NCI-H187 treated with DMSO at 0.1 percent for 48 hours (cell line): ENCODE data around the gene ACOT12.

ENCODE experiments used
- DNase-seq: peaks from one replicate; lab custom pipeline; 2025; lab: John Stamatoyannopoulos, UW

ACOT12 gene

GRCh38 chr5:81400375-81400774 is 6.4 kb upstream of the ACOT12 start:
- no peak for DNase-seq

GRCh38 chr5:81398741-81399140 is 4.8 kb upstream of the ACOT12 start:
- DNase-seq, result no peak

- DNase-seq, result no peak
Measured at GRCh38 chr5:81397176-81397575, 3.2 kb upstream of the ACOT12 start.

- no peak for DNase-seq
Measured at GRCh38 chr5:81395262-81395661, 1.3 kb upstream of the ACOT12 start.

GRCh38 chr5:81393430-81393782 is 528 bp downstream of the ACOT12 start:
- DNase-seq, result no peak

GRCh38 chr5:81389025-81389424 is 4.9 kb downstream of the ACOT12 start:
- DNase-seq, result no peak

GRCh38 chr5:81388169-81388568 is 5.8 kb downstream of the ACOT12 start:
- no peak for DNase-seq

- DNase-seq, result no peak
Measured at GRCh38 chr5:81383867-81384266, 10.1 kb downstream of the ACOT12 start.

GRCh38 chr5:81371354-81371876 is 22.5 kb downstream of the ACOT12 start:
- no peak for DNase-seq

GRCh38 chr5:81370912-81371311 is 23.0 kb downstream of the ACOT12 start:
- DNase-seq, result no peak

- DNase-seq, result no peak
Measured at GRCh38 chr5:81365541-81365940, 28.4 kb downstream of the ACOT12 start.

- no peak for DNase-seq
Measured at GRCh38 chr5:81363093-81363871, 30.7 kb downstream of the ACOT12 start.

GRCh38 chr5:81361600-81361999 is 32.3 kb downstream of the ACOT12 start:
- DNase-seq, result no peak

GRCh38 chr5:81360640-81361039 is 33.3 kb downstream of the ACOT12 start:
- no peak for DNase-seq

- DNase-seq, result no peak
Measured at GRCh38 chr5:81359881-81360280, 34.1 kb downstream of the ACOT12 start.

GRCh38 chr5:81359108-81359507 is 34.8 kb downstream of the ACOT12 start:
- DNase-seq, result no peak

GRCh38 chr5:81355291-81356251 is 38.4 kb downstream of the ACOT12 start:
- DNase-seq, result no peak

GRCh38 chr5:81354093-81354492 is 39.8 kb downstream of the ACOT12 start:
- DNase-seq, result no peak

GRCh38 chr5:81353189-81353588 is 40.7 kb downstream of the ACOT12 start:
- DNase-seq, result no peak

GRCh38 chr5:81350507-81350906 is 43.4 kb downstream of the ACOT12 start:
- no peak for DNase-seq

- no peak for DNase-seq
Measured at GRCh38 chr5:81349161-81349560, 44.8 kb downstream of the ACOT12 start.

- no peak for DNase-seq
Measured at GRCh38 chr5:81345411-81346003, 48.4 kb downstream of the ACOT12 start.

GRCh38 chr5:81344736-81345135 is 49.2 kb downstream of the ACOT12 start:
- DNase-seq, result no peak
